Mesothelial cell of epicardium (in vitro differentiated cells): Measurements from ENCODE around the gene CAPRIN2. TPM values are rescaled to one million over a fixed set of nuclear protein-coding genes. Genes with fewer than 3 reads are reported as not detected.

ENCODE experiments used
- DNase-seq, 2 experiments: peaks; one replicate each; pipeline ENCODE4 v3.0.0; 2021; ENCODE audit warnings: low spot score in 2 of 2; ENCODE audit not compliant: unreplicated experiment in 2 of 2
- H3K27ac Mint-ChIP-seq: 2 replicates; pipeline ENCODE4 v1.8.0; 2021; ENCODE audit warnings: mixed read lengths
- H3K27me3 Mint-ChIP-seq: 2 replicates; pipeline ENCODE4 v1.8.0; 2021; ENCODE audit warnings: low read depth, mixed read lengths
- H3K36me3 Mint-ChIP-seq: 2 replicates; pipeline ENCODE4 v1.8.0; 2021; ENCODE audit warnings: mixed read lengths
- H3K4me1 Mint-ChIP-seq: 2 replicates; pipeline ENCODE4 v1.8.0; 2021; ENCODE audit warnings: mixed read lengths
- H3K4me3 Mint-ChIP-seq: 2 replicates; pipeline ENCODE4 v1.8.0; 2021; ENCODE audit warnings: mild to moderate bottlenecking, moderate library complexity, mixed read lengths
- H3K9me3 Mint-ChIP-seq: 2 replicates; pipeline ENCODE4 v1.8.0; 2021; ENCODE audit warnings: mixed read lengths
- total RNA-seq: library from RNA; stranded (reverse); gene quantifications from 3 replicates; pipeline ENCODE4 v1.2.1, GENCODE V29; 2021
- TF ChIP-seq, protein P1 (sequence below): fragments of 200-600 bp; sonication (generic); IDR thresholded peaks from one replicate; pipeline ENCODE4 v1.5.0; 2021; ENCODE audit warnings: antibody characterized with exemption; ENCODE audit not compliant: unreplicated experiment

The CAPRIN2 gene
- total RNA-seq, 1 donor from 2014 or later, result 41.4 TPM

DNA sequence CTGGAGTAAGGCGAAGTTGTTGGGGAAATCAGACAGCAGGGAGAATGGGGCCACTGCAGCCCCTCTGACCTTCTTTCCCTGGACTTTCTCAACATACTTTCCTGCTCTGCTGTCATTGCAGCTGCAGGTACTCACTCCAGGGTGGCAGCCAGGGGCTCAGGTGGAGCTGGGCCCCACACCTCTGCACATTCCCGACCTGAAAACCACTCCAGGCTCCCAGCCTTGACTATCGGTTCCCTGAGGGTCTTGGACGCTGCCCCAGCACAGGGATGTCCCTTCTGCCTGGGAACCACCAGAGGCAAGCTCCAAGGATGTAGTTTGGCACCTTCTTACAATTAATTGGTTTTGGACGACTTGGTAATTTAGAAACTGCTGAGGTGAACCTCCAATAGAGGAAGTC is 24.8 kb upstream of the CAPRIN2 start:
- no peaks in the 10 kb centered on the region for H3K4me1 Mint-ChIP-seq
- peaks cover 50% of the 10 kb centered on the region for H3K9me3 Mint-ChIP-seq
- TF ChIP-seq, protein P1, sequence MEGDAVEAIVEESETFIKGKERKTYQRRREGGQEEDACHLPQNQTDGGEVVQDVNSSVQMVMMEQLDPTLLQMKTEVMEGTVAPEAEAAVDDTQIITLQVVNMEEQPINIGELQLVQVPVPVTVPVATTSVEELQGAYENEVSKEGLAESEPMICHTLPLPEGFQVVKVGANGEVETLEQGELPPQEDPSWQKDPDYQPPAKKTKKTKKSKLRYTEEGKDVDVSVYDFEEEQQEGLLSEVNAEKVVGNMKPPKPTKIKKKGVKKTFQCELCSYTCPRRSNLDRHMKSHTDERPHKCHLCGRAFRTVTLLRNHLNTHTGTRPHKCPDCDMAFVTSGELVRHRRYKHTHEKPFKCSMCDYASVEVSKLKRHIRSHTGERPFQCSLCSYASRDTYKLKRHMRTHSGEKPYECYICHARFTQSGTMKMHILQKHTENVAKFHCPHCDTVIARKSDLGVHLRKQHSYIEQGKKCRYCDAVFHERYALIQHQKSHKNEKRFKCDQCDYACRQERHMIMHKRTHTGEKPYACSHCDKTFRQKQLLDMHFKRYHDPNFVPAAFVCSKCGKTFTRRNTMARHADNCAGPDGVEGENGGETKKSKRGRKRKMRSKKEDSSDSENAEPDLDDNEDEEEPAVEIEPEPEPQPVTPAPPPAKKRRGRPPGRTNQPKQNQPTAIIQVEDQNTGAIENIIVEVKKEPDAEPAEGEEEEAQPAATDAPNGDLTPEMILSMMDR, result no peak

GRCh38 chr12:30779178-30779577 is 24.4 kb upstream of the CAPRIN2 start:
- peaks cover 16% of the 10 kb centered on the region for H3K36me3 Mint-ChIP-seq
- H3K4me3 Mint-ChIP-seq, result no peak overlapping the region
- no peaks in the 10 kb centered on the region for H3K4me1 Mint-ChIP-seq
- no peaks in the 10 kb centered on the region for H3K27me3 Mint-ChIP-seq
- TF ChIP-seq, protein P1, result no peak
- H3K27ac Mint-ChIP-seq, result no peak overlapping the region
- peaks cover 46% of the 10 kb centered on the region for H3K9me3 Mint-ChIP-seq
- DNase-seq, result no peak

More for the DNA sequence above, 24.8 kb upstream of the CAPRIN2 start:
- Mint-ChIP-seq H3K27ac (no peak overlapping the region), H3K36me3 (peaks cover 20% of the 10 kb centered on the region), H3K27me3 (no peaks in the 10 kb centered on the region), H3K4me3 (no peak overlapping the region)
- no peak for DNase-seq

GRCh38 chr12:30774599-30774998 is 19.8 kb upstream of the CAPRIN2 start:
- H3K36me3 Mint-ChIP-seq, result peaks cover 17% of the 10 kb centered on the region
- no peaks in the 10 kb centered on the region for H3K27me3 Mint-ChIP-seq
- H3K27ac Mint-ChIP-seq, result no peak overlapping the region
- no peak overlapping the region for H3K4me3 Mint-ChIP-seq
- DNase-seq, result no peak
- H3K4me1 Mint-ChIP-seq, result no peaks in the 10 kb centered on the region
- peaks cover 31% of the 10 kb centered on the region for H3K9me3 Mint-ChIP-seq
- TF ChIP-seq, protein P1, result no peak

- no peak for DNase-seq
- Mint-ChIP-seq H3K4me3 (no peak overlapping the region), H3K9me3 (peaks cover 3% of the 10 kb centered on the region), H3K27me3 (no peaks in the 10 kb centered on the region), H3K27ac (no peak overlapping the region), H3K36me3 (peaks cover 3% of the 10 kb centered on the region), H3K4me1 (no peaks in the 10 kb centered on the region)
- TF ChIP-seq, protein P1, result no peak
These were observed 15.1 kb upstream of the CAPRIN2 start for GRCh38 chr12:30769802-30770201.

DNA sequence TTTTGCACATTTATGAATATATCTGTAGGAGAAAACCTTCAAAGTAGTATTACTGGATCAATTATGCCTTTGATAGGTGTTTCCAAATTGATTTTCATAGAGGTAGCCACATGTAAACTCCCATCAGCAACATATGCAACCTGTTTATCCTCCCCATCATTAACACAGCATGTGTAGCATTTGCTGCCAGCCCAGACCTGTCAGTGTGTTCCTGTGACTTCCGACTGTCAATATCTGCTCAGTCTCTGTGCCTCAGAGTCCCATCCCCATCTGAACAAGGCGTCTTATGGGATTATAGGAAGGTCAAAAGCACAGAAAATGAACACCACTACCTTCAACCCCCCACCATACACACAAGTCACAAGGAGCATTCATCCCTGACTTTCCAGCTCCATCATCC is 9.5 kb upstream of the CAPRIN2 start:
- Mint-ChIP-seq H3K4me3 (no peak overlapping the region), H3K4me1 (no peaks in the 10 kb centered on the region), H3K9me3 (no peaks in the 10 kb centered on the region), H3K36me3 (peaks cover 6% of the 10 kb centered on the region), H3K27me3 (no peaks in the 10 kb centered on the region), H3K27ac (no peak overlapping the region)
- TF ChIP-seq, protein P1, result no peak
- no peak for DNase-seq

GRCh38 chr12:30763053-30763452 is 8.3 kb upstream of the CAPRIN2 start:
- no peaks in the 10 kb centered on the region for H3K9me3 Mint-ChIP-seq
- H3K36me3 Mint-ChIP-seq, result peaks cover 6% of the 10 kb centered on the region
- H3K27ac Mint-ChIP-seq, result no peak overlapping the region
- no peak for DNase-seq
- TF ChIP-seq, protein P1, result no peak
- H3K4me1 Mint-ChIP-seq, result no peaks in the 10 kb centered on the region
- H3K27me3 Mint-ChIP-seq, result no peaks in the 10 kb centered on the region
- H3K4me3 Mint-ChIP-seq, result no peak overlapping the region
